HPDE6-E6E7 (cell line): Measurements from ENCODE around the gene SMPD3.

Experiments
- DNase-seq: peaks from one replicate; pipeline ENCODE4 v3.0.0; 2011; ENCODE audit warnings: missing footprints; ENCODE audit errors: extremely low spot score

SMPD3 gene

GRCh38 chr16:68434624-68435210, 13.6 kb downstream of the SMPD3 start:
- DNase-seq = no peak

DNA sequence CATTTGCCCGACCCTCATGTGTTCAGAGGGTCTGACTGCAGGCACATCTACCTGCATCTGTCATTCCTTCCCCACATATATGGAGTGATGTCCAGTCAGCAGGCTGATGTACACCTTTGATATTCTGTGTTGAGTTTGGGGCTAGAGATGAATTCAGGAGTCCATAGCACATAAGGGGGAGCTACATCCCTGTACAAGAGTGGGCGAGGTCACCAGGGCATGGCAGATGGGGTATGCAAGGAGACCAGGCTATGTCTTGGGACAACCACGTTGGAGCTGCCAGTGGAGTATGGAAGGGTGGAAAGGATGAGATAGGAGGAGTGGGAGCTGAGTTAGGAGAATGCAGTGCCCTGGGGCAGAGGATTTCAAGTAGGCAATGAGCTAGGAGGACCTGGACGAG, 15.0 kb downstream of the SMPD3 start:
- DNase-seq = no peak

GRCh38 chr16:68432701-68433100, 15.6 kb downstream of the SMPD3 start:
- no peak for DNase-seq

GRCh38 chr16:68429076-68429854, 19.0 kb downstream of the SMPD3 start:
- no peak for DNase-seq

DNA sequence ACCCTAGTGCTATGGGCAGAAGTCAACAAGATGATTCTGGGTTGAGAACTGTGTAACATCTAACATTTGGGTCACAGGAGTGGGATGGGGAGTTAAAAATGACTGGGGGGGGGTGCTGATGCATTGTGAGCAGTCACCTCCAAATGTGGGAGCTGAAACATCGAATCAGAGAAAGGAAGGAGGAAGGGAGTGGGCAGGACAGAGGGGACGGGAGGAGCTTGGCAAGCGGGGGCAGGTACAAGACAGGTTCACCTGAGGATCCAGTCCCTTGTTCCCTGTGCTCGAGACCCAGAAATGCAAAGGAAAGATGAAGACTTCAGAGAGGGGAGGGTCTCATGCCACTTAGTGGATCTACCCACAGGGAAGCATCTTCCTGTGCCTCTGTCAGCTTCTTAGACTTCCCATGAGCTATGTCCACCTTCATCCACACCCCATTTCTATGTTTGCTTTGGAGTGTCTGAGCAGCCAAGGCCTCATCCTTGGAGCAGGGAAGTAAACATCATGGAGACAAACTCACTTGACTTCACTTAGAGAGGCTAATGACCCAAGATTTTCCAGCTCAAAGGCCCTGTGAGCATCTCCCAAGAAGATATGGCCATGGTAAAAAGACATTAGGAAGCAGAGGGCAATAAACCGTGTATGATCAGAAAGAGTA, 20.5 kb downstream of the SMPD3 start:
- no peak for DNase-seq

DNA sequence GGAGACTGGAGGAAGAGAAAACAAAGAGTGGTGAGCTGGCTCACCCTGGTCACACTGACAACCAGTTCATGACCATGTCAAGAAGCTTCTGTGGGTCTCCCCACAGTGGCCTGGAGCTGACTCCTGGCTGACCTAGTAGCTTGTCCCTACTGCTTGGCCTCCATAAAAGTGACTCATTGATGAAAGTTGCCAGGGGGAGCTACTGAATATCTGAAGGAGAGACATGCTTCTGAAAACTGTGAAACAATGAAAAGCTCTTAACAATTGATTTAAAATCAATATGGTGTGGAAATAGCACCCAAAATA, 22.0 kb downstream of the SMPD3 start:
- DNase-seq = no peak

- DNase-seq = no peak
These were observed 22.6 kb downstream of the SMPD3 start for GRCh38 chr16:68425498-68426346.

GRCh38 chr16:68423771-68424170, 24.5 kb downstream of the SMPD3 start:
- no peak for DNase-seq

DNA sequence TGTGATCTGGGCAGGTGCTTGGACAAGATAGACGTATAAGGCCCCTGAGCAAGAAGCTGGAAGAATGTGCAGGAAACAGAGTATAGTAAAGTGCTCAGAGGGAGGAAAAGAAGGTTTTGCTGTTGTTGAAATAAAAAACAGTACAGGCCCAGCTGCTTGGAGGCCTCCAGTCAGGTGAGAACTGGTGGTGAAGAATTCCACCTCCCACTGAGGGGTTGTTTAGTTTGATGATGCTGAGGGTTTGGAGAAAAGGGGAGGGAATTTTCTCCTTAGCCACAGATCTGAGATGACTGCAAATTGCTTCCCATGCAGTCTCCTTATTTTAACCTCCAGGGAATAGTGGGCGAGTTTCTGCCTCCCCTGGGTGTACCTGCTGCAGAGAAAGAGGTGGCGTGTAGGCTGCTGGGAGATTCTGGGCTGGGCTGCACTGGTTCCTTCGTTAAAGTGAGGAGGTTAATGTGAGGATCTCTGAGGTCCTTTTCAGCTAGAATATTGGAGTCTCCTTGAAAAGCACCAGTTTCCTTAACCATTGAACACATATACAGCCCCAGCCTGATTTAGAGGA, 25.8 kb downstream of the SMPD3 start:
- DNase-seq = no peak

GRCh38 chr16:68421076-68421475, 27.2 kb downstream of the SMPD3 start:
- no peak for DNase-seq

GRCh38 chr16:68420366-68420942, 27.9 kb downstream of the SMPD3 start:
- no peak for DNase-seq

DNA sequence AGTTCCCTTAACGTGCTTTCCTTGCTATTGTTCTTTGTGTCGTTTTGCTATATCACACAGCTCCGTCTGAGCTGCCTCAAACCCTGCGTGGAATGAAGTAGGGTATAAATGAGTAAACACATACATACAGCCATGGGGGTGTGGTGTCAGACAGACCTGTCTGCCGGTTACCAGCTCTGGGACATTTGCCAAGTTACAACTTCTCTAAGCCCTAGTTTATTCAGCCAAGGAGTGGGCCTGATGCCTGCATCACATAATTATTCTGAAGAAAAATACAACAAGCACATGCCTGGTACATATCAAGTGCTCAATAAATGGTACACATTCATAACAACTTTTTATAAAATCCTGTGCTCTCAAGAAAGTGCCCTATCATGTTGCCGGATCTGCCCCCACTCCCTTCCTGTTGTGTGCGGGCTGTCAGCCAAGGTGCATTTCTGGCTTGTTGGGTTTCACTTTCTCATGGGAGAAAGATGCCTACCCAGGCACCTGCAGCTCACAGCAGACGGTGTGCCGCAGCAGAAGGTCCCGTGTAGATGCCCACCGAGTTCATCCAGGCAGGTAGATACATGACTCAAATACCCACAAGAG, 30.5 kb downstream of the SMPD3 start:
- DNase-seq = peak; percentile 70

DNA sequence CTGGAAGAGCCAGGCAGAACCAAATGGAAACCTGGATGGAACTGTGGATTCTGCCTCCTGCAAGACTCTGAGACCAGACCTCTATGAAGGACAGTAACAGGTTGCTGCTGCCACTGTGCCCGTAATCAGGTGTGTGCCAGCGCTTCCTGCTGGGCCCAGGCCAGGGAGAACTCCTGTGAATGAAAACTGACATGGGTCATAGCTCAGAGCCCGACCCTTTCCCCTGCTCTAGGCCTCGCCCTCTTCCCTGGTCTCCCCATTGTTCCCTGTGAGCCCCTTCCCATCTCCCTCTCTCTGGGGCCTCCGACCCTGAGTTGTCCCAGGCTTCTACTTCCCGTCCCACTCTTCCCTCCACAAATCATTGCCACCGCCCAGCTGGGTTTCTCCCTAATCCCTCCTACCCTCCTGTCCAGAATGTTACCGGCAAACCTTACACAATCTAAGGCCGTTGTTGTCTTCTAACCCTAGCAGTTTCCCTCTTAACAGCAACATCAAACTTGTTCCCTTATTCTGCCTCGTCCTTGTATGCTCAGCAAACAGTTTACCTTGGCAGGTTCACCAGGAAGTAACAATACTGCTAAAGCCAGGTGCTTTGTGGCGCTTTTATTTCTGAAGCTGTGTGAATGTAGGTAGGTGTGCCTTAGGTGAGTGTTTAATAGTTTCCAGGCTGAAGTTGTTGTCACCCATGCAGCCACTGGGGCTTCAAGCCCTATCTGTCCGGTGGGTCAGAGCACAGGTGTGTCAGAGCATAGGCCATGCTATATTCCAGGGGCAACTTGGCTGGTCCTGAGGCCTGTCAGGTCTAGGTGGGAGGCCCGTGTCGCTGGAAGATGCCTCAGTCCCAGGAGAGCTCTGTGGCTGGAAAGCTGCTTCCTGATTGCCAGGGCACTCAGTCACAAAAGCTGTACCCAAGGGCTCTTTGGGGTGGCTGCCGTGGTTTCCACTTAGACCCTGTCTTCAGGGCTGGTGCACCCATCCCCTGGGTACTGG, 32.0 kb downstream of the SMPD3 start:
- DNase-seq = no peak

DNA sequence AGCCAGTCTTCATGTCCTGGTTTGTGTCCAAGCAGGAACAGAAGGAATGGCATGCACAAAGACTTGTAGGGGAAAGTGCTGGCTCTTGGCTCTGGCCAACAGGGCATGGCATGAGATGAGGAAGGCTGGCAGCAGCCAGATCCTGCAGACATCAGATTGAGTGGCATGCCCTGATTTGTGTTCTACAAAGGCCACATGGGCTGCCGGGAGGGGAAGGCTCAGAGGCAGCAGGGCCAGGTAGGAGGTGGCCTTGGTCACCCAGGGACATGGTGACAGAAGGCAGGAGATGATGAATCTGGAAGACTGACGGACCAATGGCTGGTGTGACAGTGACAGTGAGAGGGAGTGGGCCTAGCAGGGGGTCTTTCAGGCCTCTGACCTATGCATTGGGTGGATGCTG, 33.7 kb downstream of the SMPD3 start:
- no peak for DNase-seq

- no peak for DNase-seq
These were observed 36.2 kb downstream of the SMPD3 start for GRCh38 chr16:68412061-68412460.

GRCh38 chr16:68411086-68411485, 37.2 kb downstream of the SMPD3 start:
- DNase-seq = no peak

DNA sequence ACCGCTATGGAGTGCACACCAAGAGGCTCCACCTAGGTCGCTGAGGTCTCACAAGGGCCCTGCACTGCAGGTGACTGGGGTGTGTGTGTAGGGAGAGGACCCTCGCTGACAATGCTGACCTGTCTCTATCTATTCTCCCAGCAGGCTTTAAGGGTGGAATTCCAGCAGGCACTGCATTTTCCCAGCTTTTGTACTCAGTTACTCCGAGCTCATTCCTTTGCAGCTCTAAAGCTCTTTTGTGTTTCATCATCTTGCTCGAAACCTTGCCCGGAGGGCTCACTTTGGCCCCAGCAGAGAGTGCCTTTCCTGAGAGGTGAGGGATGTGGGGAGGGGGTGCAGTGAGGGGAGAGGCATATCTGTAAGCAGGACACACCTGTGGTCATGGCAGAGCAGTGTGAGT, 39.3 kb downstream of the SMPD3 start:
- no peak for DNase-seq

DNA sequence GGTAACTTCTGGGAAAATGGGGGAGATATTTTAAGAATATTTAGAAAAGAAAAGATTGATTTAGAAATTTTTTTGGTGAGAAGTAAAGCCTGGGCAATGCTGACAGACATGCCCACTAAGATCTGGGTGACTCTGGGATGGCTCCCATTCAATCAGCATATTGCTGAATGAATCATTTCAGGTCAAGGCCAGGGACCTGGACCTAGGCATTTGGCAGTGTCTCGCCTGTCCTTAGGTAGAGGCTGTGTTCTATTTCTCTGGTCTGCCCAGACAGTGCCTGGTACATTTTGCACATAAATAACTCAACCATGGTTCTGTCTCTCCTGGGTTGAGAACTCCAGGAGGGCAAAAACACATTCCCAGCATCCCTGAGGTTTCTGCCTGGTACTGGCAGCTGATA, 39.9 kb downstream of the SMPD3 start:
- no peak for DNase-seq

- DNase-seq = no peak
These were observed 41.7 kb downstream of the SMPD3 start for GRCh38 chr16:68406458-68407152.
